GM12878 (cell line): ENCODE results near the gene NTRK1. TPM values are rescaled to one million over a fixed set of nuclear protein-coding genes. Genes with fewer than 3 reads are reported as not detected.

Experiments used
- ATAC-seq: fragments of 200-7000 bp; cut with Tn5 transposase; 3 replicates; pipeline ENCODE4 v1.9.1; 2020; ENCODE audit warnings: mild to moderate bottlenecking, moderate library complexity
- BruUV-seq: library from RNA; stranded (reverse); fragments of 400-500 nt; replicated peaks from 2 replicates; lab custom pipeline; 2021; lab: Mats Ljungman, UMichigan
- CTCF ChIA-PET: fragments of 300-600 bp; sonication (Branson Sonifier 250); formaldehyde crosslinking; extraction: SDS; loops from one replicate; lab custom pipeline; 2021; ENCODE audit warnings: inconsistent platforms; lab: Yijun Ruan, JAX
- POLR2A ChIA-PET: fragments of 350-600 bp; formaldehyde crosslinking; extraction: SDS; loops from one replicate; lab custom pipeline; 2021; ENCODE audit warnings: inconsistent platforms; lab: Charles Lee
- RAD21 ChIA-PET: fragments of 300-600 bp; sonication (Branson Sonifier 250); formaldehyde crosslinking; loops from one replicate; lab custom pipeline; 2023; ENCODE audit warnings: antibody characterized with exemption; ENCODE audit not compliant: unreplicated experiment; lab: Charles Lee
- SMC1A ChIA-PET: fragments of 300-600 bp; sonication (Branson Sonifier 250); formaldehyde crosslinking; loops from one replicate; lab custom pipeline; 2023; ENCODE audit not compliant: unreplicated experiment, uncharacterized antibody; lab: Charles Lee
- DNase-seq: peaks from one replicate; pipeline ENCODE4 v3.0.0-alpha.2; 2011; ENCODE audit warnings: low read depth, low spot score
- FAIRE-seq: peaks from 3 replicates; lab custom pipeline; 2011; peaks lifted over from hg19 to GRCh38; lab: Jason Lieb, UNC
- H2AFZ ChIP-seq: 2 replicates; pipeline ENCODE4 v1.6.0; 2011; ENCODE audit warnings: low read depth, low read length, control low read depth; ENCODE audit not compliant: control insufficient read depth
- H3K27ac ChIP-seq: 2 replicates; pipeline ENCODE4 v1.5.1; 2011; ENCODE audit warnings: control low read depth; ENCODE audit not compliant: control insufficient read depth, insufficient read depth
- H3K27me3 ChIP-seq, 2 experiments: replicated peaks in 1 of 2; 2 replicates each; pipeline versions ENCODE4 v1.6.0 to v1.6.1; 2011; ENCODE audit warnings: low read length in 1 of 2; ENCODE audit not compliant: control insufficient read depth in 2 of 2, insufficient read depth in 2 of 2
- H3K36me3 ChIP-seq, 2 experiments: 2 replicates each; pipeline ENCODE4 v1.5.1; 2011; ENCODE audit warnings: low read length in 1 of 2; ENCODE audit not compliant: control insufficient read depth in 2 of 2, insufficient read depth in 2 of 2
- H3K4me1 ChIP-seq: 2 replicates; pipeline ENCODE4 v1.6.1; 2011; ENCODE audit warnings: mild to moderate bottlenecking, low read length, moderate library complexity, mixed read lengths; ENCODE audit not compliant: control insufficient read depth, insufficient read depth
- H3K4me2 ChIP-seq: 2 replicates; pipeline ENCODE4 v1.6.0; 2011; ENCODE audit warnings: control low read depth; ENCODE audit not compliant: control insufficient read depth, insufficient read depth
- H3K4me3 ChIP-seq: fragments of 200-600 bp; sonication (generic); 2 replicates; pipeline ENCODE4 v1.5.1; 2016
- H3K79me2 ChIP-seq: 2 replicates; pipeline ENCODE4 v1.6.0; 2011; ENCODE audit warnings: low read length; ENCODE audit not compliant: control insufficient read depth, insufficient read depth
- H3K9ac ChIP-seq: 2 replicates; pipeline ENCODE4 v1.8.0; 2011; ENCODE audit warnings: low read length, control low read depth, mixed read lengths; ENCODE audit not compliant: control insufficient read depth, insufficient read depth
- H3K9me3 ChIP-seq: replicated peaks from 3 replicates; pipeline ENCODE4 v1.5.1; 2011; ENCODE audit warnings: mild to moderate bottlenecking, low read length; ENCODE audit not compliant: control insufficient read depth, insufficient read depth
- H4K20me1 ChIP-seq: 2 replicates; pipeline ENCODE4 v1.6.0; 2011; ENCODE audit not compliant: control insufficient read depth, insufficient read depth
- ETV6 ChIP-seq, 2 experiments: fragments of 450-650 bp in 1 of 2; IDR thresholded peaks in 1 of 2; conservative IDR thresholded peaks in 1 of 2; 2 replicates each; pipeline ENCODE4 v1.6.1; 2014; ENCODE audit warnings: antibody characterized with exemption in 1 of 2, borderline replicate concordance in 1 of 2, low read depth in 1 of 2, mild to moderate bottlenecking in 1 of 2, moderate library complexity in 1 of 2
- KLF5 ChIP-seq: fragments of 450-650 bp; IDR thresholded peaks from 2 replicates; pipeline ENCODE4 v1.6.1; 2014; ENCODE audit warnings: mild to moderate bottlenecking; ENCODE audit not compliant: partially characterized antibody
- SMAD5 ChIP-seq: IDR thresholded peaks from 2 replicates; pipeline ENCODE4 v1.6.1; 2016; ENCODE audit warnings: antibody characterized with exemption, low read depth
- SUPT20H ChIP-seq: IDR thresholded peaks from 2 replicates; pipeline ENCODE4 v1.6.1; 2011; ENCODE audit warnings: low read depth, mild to moderate bottlenecking, low read length, moderate library complexity, borderline replicate concordance; ENCODE audit not compliant: control insufficient read depth
- WRNIP1 ChIP-seq: IDR thresholded peaks from 2 replicates; pipeline ENCODE4 v1.6.1; 2011; ENCODE audit warnings: low read depth, low read length, improper control_type of control experiment, borderline replicate concordance
- WGBS: methylation state at CpG from one replicate; pipeline ENCODE4 v1.1.6; 2016; ENCODE audit warnings: low lambda C conversion rate; ENCODE audit not compliant: insufficient replicate concordance, insufficient coverage; ENCODE audit errors: missing lambda C conversion rate; 5-methylcytosine and 5-hydroxymethylcytosine counted together
- in situ Hi-C: fragments of 300-500 bp; cut with MboI; formaldehyde crosslinking; loops from 9 replicates; pipeline ENCODE4 v1.14.3; 2018; ENCODE audit warnings: mixed read lengths
- intact Hi-C: fragments of 100-400 bp; cut with micrococcal nuclease; formaldehyde crosslinking; loops from one replicate; pipeline ENCODE4 v1.14.2; 2022; ENCODE audit not compliant: unreplicated experiment
- polyA plus RNA-seq, 11 experiments: library from polyadenylated mRNA; depleted of rRNA in 4 of 11; unstranded in 6 of 11; stranded (reverse) in 5 of 11; fragments of >200 nt; fragmentation: Nextera tagmentation in 4 of 11; fragmentation: Illumina TruSeq in 1 of 11; extraction: Ambion mirVana in 4 of 11; extraction: Trizol in 1 of 11; gene quantifications; 1 replicate in 1 of 11; 2 replicates in 10 of 11; pipeline versions ENCODE4 v1.2.1 to v1.2.3, GENCODE V29; 2011 to 2016; ENCODE audit warnings: inconsistent platforms in 2 of 11, missing spikeins in 2 of 11, low read depth in 1 of 11
- total RNA-seq, 4 experiments: library from RNA; depleted of rRNA in 3 of 4; stranded (reverse); fragments of >200 nt in 3 of 4; fragmentation: Illumina TruSeq in 1 of 4; extraction: Trizol in 1 of 4; gene quantifications; 2 replicates each; pipeline versions ENCODE4 v1.2.1 to v1.2.3, GENCODE V29; 2013 to 2021
- TF ChIP-seq, protein P1 (sequence below): fragments of 450-650 bp; formaldehyde crosslinking; IDR thresholded peaks from 2 replicates; pipeline ENCODE4 v1.4.0; 2022; ENCODE audit warnings: mild to moderate bottlenecking, moderate library complexity

NTRK1 gene
- total and polyA plus RNA-seq, 10 of the 15 experiments (the other 5 are each of a cell fraction or from before 2014, with no cell fraction given): 0.10 to 0.56 (median 0.40) TPM; not detected in 7

DNA sequence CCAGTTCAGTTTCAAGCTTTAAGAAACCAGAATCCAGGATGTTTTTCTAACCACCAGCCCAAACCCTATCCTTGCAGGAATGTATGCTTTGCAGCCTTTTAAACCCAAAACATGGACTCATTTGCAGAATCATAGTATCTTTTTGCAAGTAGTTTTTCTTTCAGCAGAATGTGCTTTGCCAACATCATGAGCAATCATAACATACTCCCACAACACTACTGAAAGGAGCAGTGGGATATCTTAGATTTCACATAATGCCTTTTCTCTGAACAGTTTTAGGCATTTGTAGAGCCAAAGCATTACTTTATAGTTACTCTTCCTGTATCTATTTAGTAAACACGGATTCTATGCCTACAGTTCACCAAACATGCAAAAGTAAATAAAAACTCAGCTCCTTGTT, 34.0 kb upstream of the NTRK1 start:
- DNase-seq (no peak), FAIRE-seq (no peak), ATAC-seq (no peak)
- intact Hi-C loops (no loop called here), in situ Hi-C loops (no loop called here)
- Histone ChIP-seq H3K36me3 (no peaks in the 10 kb centered on the region), H4K20me1 (no peaks in the 10 kb centered on the region), H3K4me3 (no peak overlapping the region), H3K9ac (no peak overlapping the region), H3K79me2 (no peaks in the 10 kb centered on the region), H3K4me2 (no peak overlapping the region), H3K4me1 (no peaks in the 10 kb centered on the region), H3K9me3 (no peaks in the 10 kb centered on the region), H2AFZ (no peak overlapping the region), H3K27me3 (no peaks in the 10 kb centered on the region), H3K27ac (no peak overlapping the region)
- 0% methylated on average over 1 of the region's 1 CpG for WGBS
- ChIA-PET SMC1A (interaction anchor here (0.8 to 2.6 kb wide), 2 partner anchors 16 to 100 kb away, joined by 4 to 7 read pairs; no protein-coding TSS in a partner anchor), POLR2A (interaction anchor here (1.0 kb wide), 1 partner anchor 12 kb away, joined by 3 read pairs; no protein-coding TSS in a partner anchor), RAD21 (no interaction called here), CTCF (interaction anchor here (0.6 to 2.6 kb wide), 8 partner anchors 9 to 138 kb away, joined by 3 to 13 read pairs (median 3); partner anchors contain the start of gene NTRK1)
- no TSS peak for BruUV-seq
- TF ChIP-seq ETV6 (conservative IDR thresholded peaks at IDR 0.05 in 1 of 2, IDR thresholded peaks at IDR 0.05 in 1 of 2; ENCODE audit: borderline replicate concordance in 1 of 2, low read depth in 1 of 2) (no peak), SUPT20H (no peak), SMAD5 (no peak), WRNIP1 (no peak), KLF5 (no peak)
- TF ChIP-seq, protein P1, sequence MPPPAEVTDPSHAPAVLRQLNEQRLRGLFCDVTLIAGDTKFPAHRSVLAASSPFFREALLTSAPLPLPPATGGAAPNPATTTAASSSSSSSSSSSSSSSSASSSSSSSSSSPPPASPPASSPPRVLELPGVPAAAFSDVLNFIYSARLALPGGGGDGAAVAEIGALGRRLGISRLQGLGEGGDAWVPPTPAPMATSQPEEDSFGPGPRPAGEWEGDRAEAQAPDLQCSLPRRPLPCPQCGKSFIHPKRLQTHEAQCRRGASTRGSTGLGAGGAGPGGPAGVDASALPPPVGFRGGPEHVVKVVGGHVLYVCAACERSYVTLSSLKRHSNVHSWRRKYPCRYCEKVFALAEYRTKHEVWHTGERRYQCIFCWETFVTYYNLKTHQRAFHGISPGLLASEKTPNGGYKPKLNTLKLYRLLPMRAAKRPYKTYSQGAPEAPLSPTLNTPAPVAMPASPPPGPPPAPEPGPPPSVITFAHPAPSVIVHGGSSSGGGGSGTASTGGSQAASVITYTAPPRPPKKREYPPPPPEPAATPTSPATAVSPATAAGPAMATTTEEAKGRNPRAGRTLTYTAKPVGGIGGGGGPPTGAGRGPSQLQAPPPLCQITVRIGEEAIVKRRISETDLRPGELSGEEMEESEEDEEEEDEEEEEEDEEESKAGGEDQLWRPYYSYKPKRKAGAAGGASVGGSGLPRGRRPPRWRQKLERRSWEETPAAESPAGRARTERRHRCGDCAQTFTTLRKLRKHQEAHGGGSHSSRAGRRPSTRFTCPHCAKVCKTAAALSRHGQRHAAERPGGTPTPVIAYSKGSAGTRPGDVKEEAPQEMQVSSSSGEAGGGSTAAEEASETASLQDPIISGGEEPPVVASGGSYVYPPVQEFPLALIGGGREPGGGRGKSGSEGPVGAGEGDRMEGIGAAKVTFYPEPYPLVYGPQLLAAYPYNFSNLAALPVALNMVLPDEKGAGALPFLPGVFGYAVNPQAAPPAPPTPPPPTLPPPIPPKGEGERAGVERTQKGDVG (CRISPR knock-in tag): no peak
